Endothelial cell of umbilical vein (primary cell): ENCODE measurements around the gene CAT. TPM values are rescaled to one million over a fixed set of nuclear protein-coding genes. Genes with fewer than 3 reads are reported as not detected.

Experiments
- BruUV-seq: library from RNA; stranded (reverse); fragments of 400-500 nt; replicated peaks from 2 replicates; lab custom pipeline; 2021; lab: Mats Ljungman, UMichigan
- CTCF ChIA-PET: fragments of 300-600, 350-600 bp; sonication (Branson Sonifier 250); formaldehyde crosslinking; loops from one replicate; lab custom pipeline; 2021; ENCODE audit warnings: antibody characterized with exemption, inconsistent platforms; lab: Charles Lee
- POLR2A ChIA-PET: fragments of 300-600, 350-600 bp; sonication (Branson Sonifier 250); formaldehyde crosslinking; loops from one replicate; lab custom pipeline; 2021; ENCODE audit warnings: antibody characterized with exemption, inconsistent platforms; lab: Charles Lee
- DNase-seq: peaks from one replicate; pipeline ENCODE4 v3.0.0-alpha.2; 2011; ENCODE audit warnings: low read depth, low spot score
- FAIRE-seq: peaks from 2 replicates; lab custom pipeline; 2011; peaks lifted over from hg19 to GRCh38; lab: Jason Lieb, UNC
- H2AFZ ChIP-seq: 2 replicates; pipeline ENCODE4 v1.6.0; 2012; ENCODE audit warnings: low read depth, low read length, control low read depth, inconsistent platforms
- H3K27ac ChIP-seq: 2 replicates; pipeline ENCODE4 v1.5.1; 2011; ENCODE audit warnings: low read depth, mild to moderate bottlenecking, control low read depth, low read length, moderate library complexity; ENCODE audit not compliant: insufficient read depth
- H3K27me3 ChIP-seq, 2 experiments: 2 replicates each; pipeline versions ENCODE4 v1.6.0 to v1.6.1; 2011; ENCODE audit warnings: low read length in 2 of 2, mixed read lengths in 1 of 2; ENCODE audit not compliant: control insufficient read depth in 2 of 2, insufficient read depth in 2 of 2
- H3K36me3 ChIP-seq, 2 experiments: 2 replicates in 1 of 2; 3 replicates in 1 of 2; pipeline ENCODE4 v1.5.1; 2011; ENCODE audit warnings: low read length in 2 of 2, mild to moderate bottlenecking in 1 of 2, moderate library complexity in 1 of 2; ENCODE audit not compliant: control insufficient read depth in 2 of 2, insufficient read depth in 2 of 2; ENCODE audit errors: extremely low read depth in 1 of 2
- H3K4me1 ChIP-seq: 3 replicates; pipeline ENCODE4 v1.5.1; 2011; ENCODE audit warnings: mild to moderate bottlenecking, low read length; ENCODE audit not compliant: control insufficient read depth, insufficient read depth; ENCODE audit errors: extremely low read depth
- H3K4me2 ChIP-seq: 2 replicates; pipeline ENCODE4 v1.6.1; 2011; ENCODE audit warnings: low read length, control low read depth, mixed read lengths; ENCODE audit not compliant: insufficient read depth
- H3K4me3 ChIP-seq, 3 experiments: fragments of 200-600 bp in 1 of 3; sonication (generic), shearing (Covaris generic) in 1 of 3; replicated peaks in 1 of 3; 2 replicates each; pipeline ENCODE4 v1.5.1; 2011 to 2016; ENCODE audit warnings: control low read depth in 3 of 3, low read length in 3 of 3, mild to moderate bottlenecking in 2 of 3, inconsistent platforms in 1 of 3, low read depth in 1 of 3, moderate library complexity in 1 of 3; ENCODE audit not compliant: insufficient read depth in 1 of 3
- H3K79me2 ChIP-seq: 2 replicates; pipeline ENCODE4 v1.6.0; 2012; ENCODE audit warnings: low read length, inconsistent platforms; ENCODE audit not compliant: control insufficient read depth, insufficient read depth
- H3K9ac ChIP-seq: replicated peaks from 2 replicates; pipeline ENCODE3; 2011; ENCODE audit warnings: low read length, control low read depth; ENCODE audit not compliant: insufficient read depth; ENCODE audit errors: extremely low read depth
- H3K9me1 ChIP-seq: replicated peaks from 3 replicates; pipeline ENCODE4 v1.6.0; 2011; ENCODE audit warnings: mild to moderate bottlenecking, low read length; ENCODE audit not compliant: control insufficient read depth, insufficient read depth; ENCODE audit errors: extremely low read depth
- H3K9me3 ChIP-seq: replicated peaks from 2 replicates; pipeline ENCODE4 v1.5.1; 2012; ENCODE audit warnings: low read length, inconsistent platforms; ENCODE audit not compliant: control insufficient read depth, insufficient read depth
- H4K20me1 ChIP-seq: replicated peaks from 2 replicates; pipeline ENCODE3; 2011; ENCODE audit warnings: mild to moderate bottlenecking, low read length; ENCODE audit not compliant: control insufficient read depth, insufficient read depth; ENCODE audit errors: extremely low read depth
- EZH2 ChIP-seq: IDR thresholded peaks from 2 replicates; pipeline ENCODE4 v1.6.1; 2012; ENCODE audit warnings: borderline replicate concordance, low read depth, mild to moderate bottlenecking, moderate library complexity, low read length, inconsistent platforms; ENCODE audit not compliant: severe bottlenecking
- FOS ChIP-seq: IDR thresholded peaks from 2 replicates; pipeline ENCODE4 v1.6.1; 2011; ENCODE audit warnings: mild to moderate bottlenecking, low read length, moderate library complexity, borderline replicate concordance; ENCODE audit not compliant: insufficient read depth
- GATA2 ChIP-seq: IDR thresholded peaks from 2 replicates; pipeline ENCODE4 v1.7.0; 2011; ENCODE audit warnings: low read depth, mild to moderate bottlenecking, moderate library complexity, mixed read lengths, low read length; ENCODE audit not compliant: insufficient read length, insufficient read depth
- JUN ChIP-seq: IDR thresholded peaks from 2 replicates; pipeline ENCODE4 v1.6.1; 2011; ENCODE audit warnings: borderline replicate concordance, low read depth; ENCODE audit not compliant: insufficient read length, insufficient read depth
- MYC ChIP-seq: IDR thresholded peaks from one replicate; pipeline ENCODE4 v1.6.1; 2011; ENCODE audit warnings: mild to moderate bottlenecking, low read depth, low read length
- POLR2A ChIP-seq: IDR thresholded peaks from 2 replicates; pipeline ENCODE4 v1.6.1; 2012; ENCODE audit warnings: low read depth, mild to moderate bottlenecking, control low read depth, low read length
- POLR2AphosphoS5 ChIP-seq: IDR thresholded peaks from 2 replicates; pipeline ENCODE4 v1.6.1; 2012; ENCODE audit warnings: low read depth, mild to moderate bottlenecking, control low read depth, low read length, moderate library complexity; ENCODE audit not compliant: insufficient read depth
- dilution Hi-C: fragments of 300-500 bp; cut with MboI; formaldehyde crosslinking; loops from one replicate; pipeline ENCODE4 v1.15.0; 2019; ENCODE audit warnings: low sequenced_read_pairs; ENCODE audit not compliant: extremely low pct_ligation_motif_present
- intact Hi-C: fragments of 100-400 bp; cut with micrococcal nuclease; formaldehyde crosslinking; loops from one replicate; pipeline ENCODE4 v1.10.0; 2022
- polyA plus RNA-seq, 4 experiments: library from polyadenylated mRNA; depleted of rRNA in 3 of 4; stranded (reverse) in 3 of 4; unstranded in 1 of 4; fragments of >200 nt; gene quantifications; 2 replicates each; pipeline versions ENCODE4 v1.2.1 to v1.2.3, GENCODE V29; 2011 to 2012; ENCODE audit warnings: missing spikeins in 1 of 4
- total RNA-seq: library from RNA; stranded (reverse); gene quantifications from 2 replicates; pipeline ENCODE4 v1.2.3, GENCODE V29; 2021
- TF ChIP-seq, protein P1 (sequence below), 2 donors: IDR thresholded peaks; 1 replicate in 1 of 2; 2 replicates in 1 of 2; pipeline ENCODE4 v1.5.1; 2011; ENCODE audit warnings: low read length in 2 of 2, mild to moderate bottlenecking in 2 of 2, moderate library complexity in 2 of 2, control low read depth in 1 of 2, inconsistent platforms in 1 of 2, low read depth in 1 of 2; ENCODE audit not compliant: insufficient read depth in 1 of 2; ENCODE audit errors: extremely low read depth in 1 of 2
- TF ChIP-seq, protein P2 (sequence below): IDR thresholded peaks from 2 replicates; pipeline ENCODE4 v1.6.1; 2011; ENCODE audit not compliant: insufficient read depth, insufficient read length

CAT gene
- total and polyA plus RNA-seq, 2 donors (not counting 3 experiments of a cell fraction or from before 2014, with no cell fraction given): 32.7 to 50.5 TPM

DNA sequence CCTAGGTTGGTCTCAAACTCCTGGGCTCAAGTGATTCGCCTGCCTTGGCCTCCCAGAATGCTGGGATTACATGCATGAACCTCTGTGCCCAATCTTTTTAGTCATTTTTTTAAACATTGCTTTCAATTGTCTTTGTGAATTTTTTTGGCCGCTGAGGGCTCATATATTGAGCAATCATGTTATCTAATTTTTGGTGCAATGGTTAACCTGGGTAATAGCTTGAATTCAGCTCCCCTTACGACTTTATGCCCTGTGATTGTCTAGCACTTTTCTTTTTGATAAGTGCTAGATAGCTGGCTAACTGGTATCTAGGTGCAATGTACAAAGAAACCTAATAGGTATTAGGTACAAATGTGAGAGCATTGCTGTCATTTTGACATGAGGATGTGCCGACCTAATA, 35.3 kb upstream of the CAT start:
- Histone ChIP-seq H2AFZ (no peak overlapping the region), H3K27me3 (peaks cover 0 to 3% of the 10 kb centered on the region in 2 experiments), H3K9me3 (no peaks in the 10 kb centered on the region), H3K4me3 (no peak overlapping the region), H3K4me1 (no peaks in the 10 kb centered on the region), H3K27ac (no peak overlapping the region), H3K9me1 (no peaks in the 10 kb centered on the region), H4K20me1 (no peaks in the 10 kb centered on the region), H3K4me2 (no peak overlapping the region), H3K9ac (no peak overlapping the region), H3K79me2 (no peaks in the 10 kb centered on the region), H3K36me3 (no peaks in the 10 kb centered on the region)
- intact Hi-C loops: no loop called here
- ChIA-PET CTCF (interaction anchor here (0.9 to 1.2 kb wide), 3 partner anchors 8 to 15 kb away, joined by 3 read pairs; no protein-coding TSS in a partner anchor), POLR2A (no interaction called here)
- no TSS peak for BruUV-seq
- no peak for DNase-seq
- no peak for FAIRE-seq
- dilution Hi-C loops: no loop called here
- TF ChIP-seq MYC (no peak), FOS (no peak), GATA2 (no peak), POLR2AphosphoS5 (no peak), POLR2A (no peak), EZH2 (no peak), JUN (no peak)
- TF ChIP-seq, protein P1, sequence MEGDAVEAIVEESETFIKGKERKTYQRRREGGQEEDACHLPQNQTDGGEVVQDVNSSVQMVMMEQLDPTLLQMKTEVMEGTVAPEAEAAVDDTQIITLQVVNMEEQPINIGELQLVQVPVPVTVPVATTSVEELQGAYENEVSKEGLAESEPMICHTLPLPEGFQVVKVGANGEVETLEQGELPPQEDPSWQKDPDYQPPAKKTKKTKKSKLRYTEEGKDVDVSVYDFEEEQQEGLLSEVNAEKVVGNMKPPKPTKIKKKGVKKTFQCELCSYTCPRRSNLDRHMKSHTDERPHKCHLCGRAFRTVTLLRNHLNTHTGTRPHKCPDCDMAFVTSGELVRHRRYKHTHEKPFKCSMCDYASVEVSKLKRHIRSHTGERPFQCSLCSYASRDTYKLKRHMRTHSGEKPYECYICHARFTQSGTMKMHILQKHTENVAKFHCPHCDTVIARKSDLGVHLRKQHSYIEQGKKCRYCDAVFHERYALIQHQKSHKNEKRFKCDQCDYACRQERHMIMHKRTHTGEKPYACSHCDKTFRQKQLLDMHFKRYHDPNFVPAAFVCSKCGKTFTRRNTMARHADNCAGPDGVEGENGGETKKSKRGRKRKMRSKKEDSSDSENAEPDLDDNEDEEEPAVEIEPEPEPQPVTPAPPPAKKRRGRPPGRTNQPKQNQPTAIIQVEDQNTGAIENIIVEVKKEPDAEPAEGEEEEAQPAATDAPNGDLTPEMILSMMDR (IDR thresholded peaks at IDR 0.05; ENCODE audit: extremely low read depth in 1 of 2, insufficient read depth in 1 of 2, low read depth in 1 of 2, low read length in 2 of 2): no peak
- TF ChIP-seq, protein P2, sequence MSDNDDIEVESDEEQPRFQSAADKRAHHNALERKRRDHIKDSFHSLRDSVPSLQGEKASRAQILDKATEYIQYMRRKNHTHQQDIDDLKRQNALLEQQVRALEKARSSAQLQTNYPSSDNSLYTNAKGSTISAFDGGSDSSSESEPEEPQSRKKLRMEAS: no peak
